ENCODE results near the gene ZNF397.

- TF ChIP-seq SP1 (IDR thresholded peaks at IDR 0.05) (no peak), SUZ12 (IDR thresholded peaks at IDR 0.05) (no peak), HDGF (IDR thresholded peaks at IDR 0.05; ENCODE audit: borderline replicate concordance) (no peak), BHLHE40 (IDR thresholded peaks at IDR 0.05; ENCODE audit: borderline replicate concordance) (no peak), ARNT (IDR thresholded peaks at IDR 0.05) (no peak), FOXM1 (IDR thresholded peaks at IDR 0.05; ENCODE audit: borderline replicate concordance) (no peak), NFRKB (IDR thresholded peaks at IDR 0.05) (no peak), FOXK2 (IDR thresholded peaks at IDR 0.05) (no peak)
- TF ChIP-seq, protein P1, sequence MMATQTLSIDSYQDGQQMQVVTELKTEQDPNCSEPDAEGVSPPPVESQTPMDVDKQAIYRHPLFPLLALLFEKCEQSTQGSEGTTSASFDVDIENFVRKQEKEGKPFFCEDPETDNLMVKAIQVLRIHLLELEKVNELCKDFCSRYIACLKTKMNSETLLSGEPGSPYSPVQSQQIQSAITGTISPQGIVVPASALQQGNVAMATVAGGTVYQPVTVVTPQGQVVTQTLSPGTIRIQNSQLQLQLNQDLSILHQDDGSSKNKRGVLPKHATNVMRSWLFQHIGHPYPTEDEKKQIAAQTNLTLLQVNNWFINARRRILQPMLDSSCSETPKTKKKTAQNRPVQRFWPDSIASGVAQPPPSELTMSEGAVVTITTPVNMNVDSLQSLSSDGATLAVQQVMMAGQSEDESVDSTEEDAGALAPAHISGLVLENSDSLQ (IDR thresholded peaks at IDR 0.05): no peak
Observed at GRCh38 chr18:35289727-35290093, 48.9 kb downstream of the ZNF397 start.

All from HEK293T (cell line).